Endodermal cell (in vitro differentiated cells): Measurements from ENCODE around the gene MAPKAPK2. TPM values are rescaled to one million over a fixed set of nuclear protein-coding genes. Genes with fewer than 3 reads are reported as not detected.

Experiments
- DNase-seq: peaks from one replicate; pipeline ENCODE4 v3.0.0-alpha.2; 2017
- H3K27ac ChIP-seq: 2 replicates; pipeline ENCODE4 v1.5.1; 2013; ENCODE audit warnings: mild to moderate bottlenecking, low read depth, low read length, moderate library complexity
- H3K27me3 ChIP-seq: 2 replicates; pipeline ENCODE4 v1.6.1; 2013; ENCODE audit warnings: mild to moderate bottlenecking, low read length, moderate library complexity; ENCODE audit not compliant: insufficient read depth, control insufficient read depth, poor library complexity, severe bottlenecking
- H3K36me3 ChIP-seq: 2 replicates; pipeline ENCODE4 v1.7.0; 2013; ENCODE audit warnings: mild to moderate bottlenecking, low read length, moderate library complexity; ENCODE audit not compliant: control insufficient read depth, insufficient read depth
- H3K4me1 ChIP-seq: one replicate; pipeline ENCODE4 v1.7.0; 2013; ENCODE audit warnings: low read length; ENCODE audit not compliant: control insufficient read depth, insufficient read depth
- H3K4me3 ChIP-seq: 2 replicates; pipeline ENCODE4 v1.5.1; 2013; ENCODE audit warnings: mild to moderate bottlenecking, low read length, moderate library complexity
- H3K9ac ChIP-seq: 2 replicates; pipeline ENCODE4 v1.6.1; 2013; ENCODE audit warnings: mild to moderate bottlenecking, low read length, moderate library complexity; ENCODE audit not compliant: poor library complexity, severe bottlenecking; ENCODE audit errors: extremely low read depth
- H3K9me3 ChIP-seq: 2 replicates; pipeline ENCODE4 v1.6.1; 2013; ENCODE audit warnings: mild to moderate bottlenecking, low read length, moderate library complexity; ENCODE audit not compliant: control insufficient read depth
- H3K27ac Mint-ChIP-seq: 2 replicates; pipeline ENCODE4 v1.8.0; 2020; ENCODE audit warnings: mixed read lengths
- H3K27me3 Mint-ChIP-seq: 2 replicates; pipeline ENCODE4 v1.8.0; 2021; ENCODE audit warnings: mild to moderate bottlenecking, mixed read lengths; ENCODE audit not compliant: insufficient read depth
- H3K36me3 Mint-ChIP-seq: 2 replicates; pipeline ENCODE4 v1.8.0; 2020; ENCODE audit warnings: low read depth, mixed read lengths
- H3K4me1 Mint-ChIP-seq: 2 replicates; pipeline ENCODE4 v1.8.0; 2020; ENCODE audit warnings: mixed read lengths
- H3K4me3 Mint-ChIP-seq: 2 replicates; pipeline ENCODE4 v1.8.0; 2020; ENCODE audit warnings: mild to moderate bottlenecking, moderate library complexity, mixed read lengths
- H3K9me3 Mint-ChIP-seq: 2 replicates; pipeline ENCODE4 v1.8.0; 2020; ENCODE audit warnings: mild to moderate bottlenecking, mixed read lengths
- CTCF ChIP-seq: fragments of 200-600 bp; sonication (generic); conservative IDR thresholded peaks from 2 replicates; pipeline ENCODE4 v1.5.0; 2021; ENCODE audit warnings: antibody characterized with exemption, mild to moderate bottlenecking
- WGBS, 2 experiments: methylation state at CpG; one replicate each; pipeline versions ENCODE4 v1.1.5 to v1.1.7; 2013; ENCODE audit warnings: missing lambda C conversion rate in 2 of 2, mixed read lengths in 1 of 2; ENCODE audit not compliant: insufficient coverage in 1 of 2, insufficient read length in 1 of 2; 5-methylcytosine and 5-hydroxymethylcytosine counted together
- total RNA-seq, 2 donors: library from RNA; stranded (reverse); fragmentation: NEBNext Ultra II Directional in 1 of 2; extraction: Animal tissue kit (Norgen Biotek cat#: 25700) in 1 of 2; gene quantifications; 2 replicates in 1 of 2; 3 replicates in 1 of 2; pipeline ENCODE4 v1.2.1, GENCODE V29; 2021

Gene MAPKAPK2
- total RNA-seq, 2 donors from 2014 or later, result 72.8 to 79.7 TPM

GRCh38 chr1:206676499-206676898 lies 8.2 kb upstream of the MAPKAPK2 start:
- H3K4me3 Mint-ChIP-seq, result no peak overlapping the region
- H3K27me3 Mint-ChIP-seq, result peaks cover 18% of the 10 kb centered on the region
- WGBS, 2 experiments, result 77 to 87% methylated on average over 2 of the region's 2 CpGs
- no peak overlapping the region for H3K4me3 ChIP-seq
- H3K9ac ChIP-seq, result no peak overlapping the region
- no peaks in the 10 kb centered on the region for H3K9me3 ChIP-seq
- no peak for TF ChIP-seq CTCF
- H3K36me3 ChIP-seq, result no peaks in the 10 kb centered on the region
- peaks cover 14% of the 10 kb centered on the region for H3K4me1 ChIP-seq
- no peak for DNase-seq
- H3K4me1 Mint-ChIP-seq, result no peaks in the 10 kb centered on the region
- H3K36me3 Mint-ChIP-seq, result no peaks in the 10 kb centered on the region
- H3K27ac Mint-ChIP-seq, result no peak overlapping the region
- no peaks in the 10 kb centered on the region for H3K9me3 Mint-ChIP-seq
- H3K27ac ChIP-seq, result no peak overlapping the region
- peaks cover 15% of the 10 kb centered on the region for H3K27me3 ChIP-seq

GRCh38 chr1:206678490-206678889 lies 6.2 kb upstream of the MAPKAPK2 start:
- WGBS, 2 experiments, result 88 to 100% methylated on average over 3 of the region's 3 CpGs
- no peak overlapping the region for H3K27ac Mint-ChIP-seq
- H3K4me1 Mint-ChIP-seq, result no peaks in the 10 kb centered on the region
- Histone ChIP-seq H3K27ac (no peak overlapping the region), H3K4me1 (peaks cover 1% of the 10 kb centered on the region), H3K27me3 (peaks cover 35% of the 10 kb centered on the region), H3K4me3 (no peak overlapping the region), H3K9me3 (no peaks in the 10 kb centered on the region), H3K36me3 (no peaks in the 10 kb centered on the region), H3K9ac (no peak overlapping the region)
- H3K27me3 Mint-ChIP-seq, result peaks cover 35% of the 10 kb centered on the region
- no peak overlapping the region for H3K4me3 Mint-ChIP-seq
- no peak for DNase-seq
- TF ChIP-seq CTCF, result no peak
- H3K36me3 Mint-ChIP-seq, result no peaks in the 10 kb centered on the region
- no peaks in the 10 kb centered on the region for H3K9me3 Mint-ChIP-seq

- DNase-seq, result no peak
- no peaks in the 10 kb centered on the region for H3K9me3 ChIP-seq
- Mint-ChIP-seq H3K4me1 (no peaks in the 10 kb centered on the region), H3K27ac (no peak overlapping the region), H3K27me3 (peaks cover 46% of the 10 kb centered on the region), H3K9me3 (no peaks in the 10 kb centered on the region), H3K4me3 (no peak overlapping the region), H3K36me3 (no peaks in the 10 kb centered on the region)
- 44 to 54% methylated on average over 3 to 5 of the region's 5 CpGs for WGBS, 2 experiments
- no peak overlapping the region for H3K4me3 ChIP-seq
- no peaks in the 10 kb centered on the region for H3K36me3 ChIP-seq
- H3K27me3 ChIP-seq, result peaks cover 45% of the 10 kb centered on the region
- H3K27ac ChIP-seq, result no peak overlapping the region
- H3K9ac ChIP-seq, result no peak overlapping the region
- TF ChIP-seq CTCF, result no peak
- no peaks in the 10 kb centered on the region for H3K4me1 ChIP-seq
Measured at GRCh38 chr1:206679738-206680211, 4.9 kb upstream of the MAPKAPK2 start.
